Measurements from ENCODE around the gene SPIRE2.
"Not testable (repeated sequence)": the region's sequence is repeated elsewhere in the genome, so short reads cannot be mapped to it uniquely, and the experiment has no call there.

The SPIRE2 gene

DNA sequence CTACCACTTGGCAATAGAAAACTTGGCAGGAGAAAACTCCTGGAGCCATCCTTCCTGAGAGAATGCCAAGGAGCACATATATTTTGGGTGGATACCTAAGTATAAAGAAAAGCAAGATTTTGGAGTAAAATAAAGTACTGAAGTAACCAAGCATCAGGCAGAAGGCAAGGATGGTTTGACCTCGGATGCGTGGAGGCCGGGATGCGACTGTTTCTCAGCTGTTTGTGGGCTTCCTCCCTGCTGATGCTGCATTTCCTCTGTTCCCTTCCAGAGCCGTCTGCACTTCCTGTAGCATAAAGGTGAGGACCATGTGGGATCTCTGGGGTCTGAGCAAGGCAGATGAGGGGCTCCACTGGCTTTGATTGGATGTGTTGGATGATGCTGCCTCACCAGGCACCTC lies 39.6 kb downstream of the SPIRE2 start:
- no peak for DNase-seq

DNA sequence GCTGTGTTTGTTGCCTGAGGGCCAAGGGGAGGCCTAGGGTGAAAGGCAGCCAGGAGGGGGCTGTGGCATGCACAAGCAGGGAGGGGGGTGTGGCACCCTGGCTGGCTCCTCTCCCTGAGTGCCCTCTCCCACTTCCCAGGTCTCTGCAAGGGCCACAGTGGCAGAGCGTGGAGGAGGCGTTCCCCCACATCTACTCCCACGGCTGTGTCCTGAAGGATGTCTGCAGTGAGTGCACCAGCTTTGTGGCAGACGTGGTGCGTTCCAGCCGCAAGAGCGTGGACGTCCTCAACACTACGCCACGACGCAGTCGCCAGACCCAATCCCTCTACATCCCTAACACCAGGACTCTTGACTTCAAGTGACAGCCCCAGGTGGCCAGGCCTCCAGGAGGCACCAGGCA lies 41.6 kb downstream of the SPIRE2 start:
- no peak for DNase-seq

DNA sequence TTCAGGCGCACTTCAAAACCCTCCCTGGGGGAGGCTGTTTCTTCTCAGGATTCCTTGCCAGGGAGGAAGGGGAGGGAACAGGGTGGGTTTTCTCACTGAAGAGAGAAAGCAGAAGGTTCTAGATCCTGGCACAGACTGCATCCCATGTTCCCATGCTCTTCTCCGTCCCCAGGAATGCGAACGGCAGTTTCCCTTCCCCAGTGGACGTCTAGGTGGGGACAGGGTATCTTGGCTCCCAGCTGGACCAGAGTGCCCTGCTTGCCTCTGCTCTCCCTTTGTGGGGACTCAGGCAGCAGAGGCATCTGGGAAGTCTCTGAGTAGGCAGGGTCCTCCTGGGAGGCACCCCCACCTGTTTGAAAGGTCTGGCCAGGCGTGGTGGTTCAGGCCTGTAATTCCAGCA lies 42.2 kb downstream of the SPIRE2 start:
- no peak for DNase-seq

DNA sequence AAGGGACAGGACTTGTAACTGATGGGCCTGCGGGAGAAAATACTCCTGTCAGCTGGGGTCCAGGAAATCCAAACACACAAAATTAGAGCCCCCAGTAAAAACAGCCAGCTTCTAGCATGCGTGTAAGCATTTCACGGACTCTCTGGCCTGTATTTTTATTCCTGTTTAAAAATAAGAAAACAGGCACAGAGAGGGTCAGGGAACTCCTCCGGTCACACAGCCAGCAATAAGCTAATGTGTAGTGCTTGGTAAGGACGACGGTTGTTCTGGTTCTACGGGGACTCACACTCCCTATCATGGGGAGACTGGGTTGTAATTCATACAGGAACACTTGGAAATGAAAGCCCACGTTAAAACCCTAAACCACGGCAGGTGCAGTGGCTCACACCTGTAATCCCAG lies 43.6 kb downstream of the SPIRE2 start:
- DNase-seq = no peak

DNA sequence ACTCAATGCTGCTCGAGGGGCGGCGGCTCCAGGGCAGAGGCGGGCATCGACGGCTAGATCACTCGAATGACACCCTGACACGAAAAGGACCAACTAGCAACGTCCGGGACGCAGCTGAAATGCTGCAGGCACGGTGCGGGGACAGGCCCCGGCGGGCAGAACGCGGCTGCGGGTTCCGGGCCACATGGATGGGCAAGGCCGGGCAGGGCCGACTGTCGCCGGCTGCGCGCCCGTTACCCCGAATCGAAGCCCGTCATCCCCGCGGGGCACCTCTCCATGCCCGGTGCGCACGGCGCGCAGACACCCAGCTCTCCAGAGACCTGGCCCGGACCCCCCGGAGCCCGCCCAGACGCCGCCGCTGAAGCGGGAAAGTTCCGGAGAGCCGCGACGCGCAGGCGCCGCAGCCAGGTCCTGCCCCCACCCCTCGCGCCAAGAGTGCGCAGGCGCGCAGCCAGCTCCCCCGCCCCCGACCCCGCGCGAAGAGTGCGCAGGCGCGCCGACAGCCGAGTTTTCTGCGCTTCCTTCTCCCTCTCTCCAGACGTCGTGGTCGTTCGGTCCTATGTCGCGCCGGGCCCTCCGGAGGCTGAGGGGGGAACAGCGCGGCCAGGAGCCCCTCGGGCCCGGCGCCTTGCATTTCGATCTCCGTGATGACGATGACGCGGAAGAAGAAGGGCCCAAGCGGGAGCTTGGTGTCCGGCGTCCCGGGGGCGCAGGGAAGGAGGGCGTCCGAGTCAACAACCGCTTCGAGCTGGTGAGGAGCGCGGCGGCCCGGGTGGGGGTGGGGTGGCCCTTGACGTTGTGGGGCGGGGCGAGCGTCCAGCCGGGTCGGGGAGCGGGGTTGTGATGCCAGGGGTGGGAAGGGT lies 45.1 kb downstream of the SPIRE2 start, which contains the start of gene TCF25:
TSS of gene TCF25 (plus strand) at position 484 of the 863 bp plus-strand sequence. CDS start at position 560, 76 bp downstream.
- peak; percentile 66 for DNase-seq

DNA sequence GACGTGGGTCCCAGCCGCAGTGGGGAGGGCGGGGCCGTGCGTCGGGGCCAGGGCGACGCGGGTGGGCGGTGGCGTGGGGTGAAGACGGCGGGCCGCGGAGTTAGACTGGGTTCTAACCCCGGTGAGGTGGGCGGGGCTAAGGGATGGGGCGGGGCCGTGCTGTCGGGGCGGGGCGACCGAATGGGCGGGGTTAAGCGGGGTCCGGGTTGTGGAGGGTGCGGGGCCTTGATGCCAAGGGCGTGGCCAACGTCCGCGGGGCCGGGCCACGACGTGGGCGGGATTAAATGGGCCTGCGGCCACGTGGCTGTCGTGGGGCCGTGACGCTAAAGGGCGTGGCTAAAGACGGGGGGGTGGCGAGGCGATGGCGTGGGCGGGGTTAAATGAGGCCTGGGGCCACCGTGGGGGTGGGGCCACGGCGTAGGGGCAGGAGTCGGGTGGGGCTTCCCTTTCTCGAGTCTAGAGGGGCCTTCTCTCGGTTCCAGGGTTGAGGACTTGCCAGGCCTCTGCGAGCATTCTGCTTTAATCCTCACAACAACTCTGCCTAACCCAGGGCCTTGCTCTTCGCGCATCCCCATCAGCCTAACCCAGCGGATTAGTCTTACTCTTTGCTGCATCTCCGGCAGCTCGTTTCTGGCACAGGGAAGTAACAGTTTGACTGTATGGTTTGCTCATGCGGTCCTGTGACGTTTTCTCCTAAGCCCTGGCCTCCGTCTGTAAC lies 45.9 kb downstream of the SPIRE2 start:
- peak; percentile 64 for DNase-seq

DNA sequence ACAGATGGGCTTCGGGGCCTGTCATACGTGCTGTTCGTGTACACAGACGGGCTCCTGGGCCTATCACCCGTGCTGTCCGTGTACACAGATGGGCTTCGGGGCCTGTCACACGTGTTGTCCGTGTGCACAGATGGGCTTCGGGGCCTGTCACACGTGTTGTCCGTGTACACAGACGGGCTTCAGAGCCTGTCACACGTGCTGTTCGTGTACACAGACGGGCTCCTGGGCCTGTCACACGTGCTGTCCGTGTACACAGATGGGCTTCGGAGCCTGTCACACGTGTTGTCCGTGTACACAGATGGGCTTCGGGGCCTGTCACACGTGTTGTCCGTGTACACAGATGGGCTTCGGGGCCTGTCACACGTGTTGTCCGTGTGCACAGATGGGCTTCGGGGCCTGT lies 50.8 kb downstream of the SPIRE2 start:
- not testable (repeated sequence) for DNase-seq

DNA sequence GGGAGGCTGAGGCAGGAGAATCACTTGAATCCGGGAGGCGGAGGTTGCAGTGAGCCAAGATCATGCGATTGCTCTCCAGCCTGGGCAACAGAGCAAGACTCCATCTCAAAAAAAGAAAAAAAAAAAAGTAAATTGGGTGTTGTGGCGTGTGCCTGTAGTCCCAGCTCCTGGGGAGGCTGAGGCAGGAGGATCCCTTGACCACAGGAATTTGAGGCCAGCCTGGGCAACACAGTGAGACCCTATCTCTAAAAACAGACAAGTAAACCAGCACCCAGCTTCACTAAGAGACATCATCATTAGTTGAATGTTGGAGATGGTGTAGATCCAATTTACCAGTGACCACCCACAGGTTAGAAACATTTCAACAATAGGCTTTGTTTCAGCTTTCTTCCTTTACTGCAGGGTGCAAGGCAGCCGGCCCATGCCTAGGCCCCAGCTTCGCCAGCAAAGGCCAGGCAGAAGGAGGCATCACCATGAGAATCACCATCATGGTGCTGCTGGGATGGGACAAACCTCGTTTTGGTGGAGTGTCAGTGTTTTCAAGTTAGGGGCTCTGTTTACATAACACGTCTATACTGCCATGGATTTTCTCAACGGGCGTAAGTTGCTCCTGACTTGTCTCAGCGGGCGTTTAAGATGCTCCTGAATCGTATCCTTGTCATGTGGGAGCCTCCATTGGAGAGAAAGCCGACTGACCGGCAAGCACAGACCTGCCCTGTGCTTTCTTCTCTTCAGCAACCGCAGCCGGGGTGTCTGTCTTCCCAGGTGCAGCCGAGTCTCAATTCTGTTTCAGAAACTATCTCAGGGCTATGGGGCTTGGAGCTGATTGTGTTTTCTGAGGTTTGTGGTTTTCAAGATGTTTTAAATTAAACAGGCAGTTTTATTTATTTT lies 52.4 kb downstream of the SPIRE2 start:
- DNase-seq = no peak

DNA sequence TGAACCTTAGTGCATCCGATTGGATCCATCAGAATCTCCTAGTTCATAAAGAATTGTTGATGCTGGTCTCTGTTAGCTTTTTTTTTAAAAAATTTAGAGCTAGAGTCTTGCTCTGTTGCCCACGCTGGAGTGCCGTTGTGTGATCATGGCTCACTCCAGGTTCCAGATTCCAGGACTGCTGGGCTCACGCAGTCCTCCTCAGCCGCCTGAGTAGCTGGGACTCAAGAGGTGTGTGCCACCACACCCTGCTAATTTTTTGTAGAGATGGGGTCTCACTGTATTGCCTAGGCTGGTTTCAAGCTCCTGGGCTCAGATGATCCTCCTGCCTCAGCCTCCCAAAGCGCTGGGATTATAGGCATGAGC lies 53.1 kb downstream of the SPIRE2 start:
- DNase-seq = no peak

DNA sequence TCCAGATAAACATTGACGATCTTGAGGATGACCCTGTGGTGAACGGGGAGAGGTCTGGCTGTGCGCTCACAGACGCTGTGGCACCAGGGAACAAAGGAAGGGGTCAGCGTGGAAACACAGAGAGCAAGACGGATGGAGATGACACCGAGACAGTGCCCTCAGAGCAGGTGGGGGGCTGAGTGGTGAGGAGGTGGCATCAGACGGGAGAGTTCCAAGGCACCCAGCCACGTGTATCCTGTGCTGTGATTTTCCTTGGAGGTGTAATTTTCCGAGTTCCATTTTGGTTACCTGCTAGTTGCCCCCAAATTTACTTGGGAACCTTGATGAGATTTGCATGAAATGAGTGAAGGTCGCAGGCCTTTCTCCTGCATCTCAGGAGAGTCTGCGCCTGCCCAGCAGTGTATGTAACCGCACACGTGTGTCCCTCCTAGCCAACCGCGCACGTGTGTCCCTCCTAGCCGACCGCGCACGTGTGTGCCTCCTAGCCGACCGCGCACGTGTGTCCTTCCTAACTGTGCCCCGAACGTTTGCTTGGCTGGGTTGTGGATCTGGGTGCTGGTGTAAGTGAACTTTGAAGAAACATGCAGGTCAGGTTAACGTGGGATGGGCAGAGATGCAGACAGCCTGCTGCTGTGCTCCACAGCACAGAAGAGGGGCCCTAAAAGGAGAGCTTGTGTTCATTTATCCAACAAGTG lies 55.2 kb downstream of the SPIRE2 start:
- no peak for DNase-seq

DNA sequence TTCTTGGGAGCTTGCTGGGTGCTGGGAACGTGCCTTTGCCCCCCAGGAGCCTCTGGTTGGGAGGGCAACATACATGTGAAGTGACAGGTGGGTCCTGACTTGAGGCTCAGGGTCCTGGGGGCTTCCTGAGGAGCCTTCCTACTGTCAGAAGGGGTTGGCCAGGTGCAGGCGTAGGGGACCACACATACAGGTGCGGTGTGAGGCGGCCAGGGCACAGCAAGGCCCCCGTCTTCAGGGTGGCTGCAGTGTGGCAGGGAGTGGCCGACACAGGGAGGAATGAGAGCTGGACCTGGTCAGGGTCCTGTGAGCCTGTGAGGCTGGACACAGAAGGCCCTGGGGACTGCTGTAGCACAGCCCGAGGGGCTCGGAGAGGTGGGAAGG lies 55.8 kb downstream of the SPIRE2 start:
- DNase-seq = no peak

DNA sequence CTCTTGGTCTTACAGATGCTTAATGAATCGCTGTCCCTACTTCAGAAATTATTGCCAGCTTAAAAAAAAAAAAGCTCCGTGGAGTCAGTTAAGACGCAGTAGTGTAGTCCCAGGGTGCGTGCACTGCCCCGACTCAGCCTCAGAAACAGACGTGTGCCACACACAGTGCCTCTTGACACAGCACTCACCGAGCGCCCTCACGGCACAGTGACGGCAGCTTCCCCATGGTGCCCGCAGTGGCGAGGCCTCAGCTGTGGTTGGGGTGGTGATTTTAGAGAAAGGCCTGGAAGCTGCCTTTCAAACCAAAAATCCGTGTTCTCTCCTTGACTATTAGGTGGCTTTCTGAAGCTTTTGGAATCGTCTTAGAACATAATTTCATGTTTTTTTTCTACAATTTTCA lies 59.0 kb downstream of the SPIRE2 start:
- DNase-seq = no peak

DNA sequence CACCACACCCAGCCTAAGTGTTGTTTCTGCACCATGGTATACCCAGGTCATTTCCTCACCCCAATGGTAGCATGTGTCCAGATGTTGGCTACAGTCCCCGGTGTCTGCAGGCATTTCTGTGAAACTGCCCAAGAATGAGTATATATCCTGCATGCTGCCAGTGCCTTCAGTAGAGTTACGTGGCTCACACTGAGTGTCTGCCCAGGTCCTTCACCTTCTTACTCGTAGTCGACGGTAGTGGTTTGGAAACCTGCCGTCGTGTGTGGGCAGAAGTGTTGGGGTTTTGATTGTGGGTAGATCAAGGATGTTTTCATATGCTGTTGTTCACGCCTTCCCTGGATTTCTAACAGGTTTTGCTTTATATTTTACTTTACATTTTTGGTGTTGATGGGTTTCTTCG lies 61.9 kb downstream of the SPIRE2 start:
- no peak for DNase-seq

DNA sequence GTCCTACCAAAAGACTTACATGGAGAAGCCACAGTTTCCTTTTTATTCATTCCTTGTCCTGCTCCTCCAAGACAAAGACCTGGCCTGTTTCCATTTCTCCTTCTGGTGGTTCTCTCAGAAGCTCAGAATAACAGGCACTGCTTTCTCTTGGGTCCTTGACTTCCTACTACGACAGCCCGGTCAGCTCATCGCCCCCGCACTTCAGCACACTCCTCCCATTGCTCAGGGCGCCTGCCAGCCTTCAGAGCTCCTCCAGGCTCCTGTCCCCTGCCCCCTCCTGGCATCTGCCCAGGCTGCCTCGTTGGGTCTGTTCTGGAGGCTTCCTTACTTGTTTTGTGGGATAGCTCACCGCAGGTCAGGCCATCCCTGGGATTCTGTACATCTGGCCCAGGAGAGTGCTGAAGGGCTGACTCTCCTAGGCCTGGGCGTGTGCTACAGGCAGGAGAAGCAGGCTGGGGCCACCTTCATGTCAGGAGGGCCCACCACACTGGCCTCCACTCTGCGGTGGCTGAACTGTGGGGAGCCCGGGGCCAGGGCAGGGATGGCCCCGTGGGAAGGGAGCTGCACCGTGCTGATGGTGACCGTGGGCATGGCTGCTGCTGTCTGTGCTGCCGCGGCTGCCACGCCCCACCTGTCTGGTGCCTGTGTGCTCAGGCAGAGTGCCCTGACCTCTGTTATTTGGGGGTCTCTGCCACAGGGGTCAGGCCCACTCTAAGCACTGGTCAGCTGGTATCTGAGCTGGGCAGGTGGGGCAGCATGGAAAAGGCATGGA lies 62.8 kb downstream of the SPIRE2 start:
- no peak for DNase-seq

DNA sequence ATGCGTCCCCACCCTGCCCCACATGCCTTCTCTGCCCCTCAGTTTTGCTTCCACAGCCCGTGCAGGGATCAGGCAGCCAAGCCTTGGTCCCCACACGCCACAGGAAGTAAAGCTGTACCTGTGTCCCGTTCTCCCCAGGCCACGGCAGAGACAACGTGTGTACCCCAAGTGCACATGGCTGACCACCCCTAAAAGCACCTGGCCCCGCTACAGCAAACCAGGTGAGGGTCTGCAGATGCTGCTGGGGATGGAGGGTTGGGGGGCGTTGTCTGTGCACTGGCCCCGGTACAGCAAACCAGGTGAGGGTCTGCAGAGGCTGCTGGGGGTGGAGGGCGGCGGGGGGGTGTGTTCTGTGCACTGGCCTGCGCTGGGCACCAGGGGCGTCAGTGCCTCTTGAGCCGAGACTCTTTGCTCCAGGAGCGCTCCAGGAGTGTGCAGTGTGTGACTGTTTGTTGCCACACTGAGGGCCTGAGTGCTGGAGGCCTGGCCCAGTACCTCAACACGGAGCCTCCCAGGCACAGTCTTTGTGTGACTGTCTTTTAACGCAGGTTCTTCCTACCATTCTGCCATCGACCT lies 63.9 kb downstream of the SPIRE2 start:
- no peak for DNase-seq

DNA sequence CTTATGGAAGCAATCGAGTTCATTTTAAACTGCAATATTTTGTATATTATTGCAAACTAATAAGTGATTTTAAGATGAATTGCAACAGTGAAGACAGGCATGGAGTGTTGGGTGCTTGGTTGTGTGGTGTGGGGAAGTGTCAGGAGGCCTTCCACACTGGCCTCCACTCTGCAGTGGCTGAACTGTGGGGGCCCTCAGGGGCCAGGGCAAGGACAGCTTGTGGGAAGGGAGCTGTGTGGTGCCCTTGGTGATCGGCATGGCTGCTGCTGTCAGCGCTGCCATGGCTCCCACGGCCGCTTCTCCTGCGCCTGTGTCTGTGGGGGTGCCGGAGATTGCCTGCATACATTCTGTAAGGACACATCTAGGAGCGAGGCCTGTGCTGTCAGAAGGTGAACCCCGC lies 64.4 kb downstream of the SPIRE2 start:
- DNase-seq = no peak

DNA sequence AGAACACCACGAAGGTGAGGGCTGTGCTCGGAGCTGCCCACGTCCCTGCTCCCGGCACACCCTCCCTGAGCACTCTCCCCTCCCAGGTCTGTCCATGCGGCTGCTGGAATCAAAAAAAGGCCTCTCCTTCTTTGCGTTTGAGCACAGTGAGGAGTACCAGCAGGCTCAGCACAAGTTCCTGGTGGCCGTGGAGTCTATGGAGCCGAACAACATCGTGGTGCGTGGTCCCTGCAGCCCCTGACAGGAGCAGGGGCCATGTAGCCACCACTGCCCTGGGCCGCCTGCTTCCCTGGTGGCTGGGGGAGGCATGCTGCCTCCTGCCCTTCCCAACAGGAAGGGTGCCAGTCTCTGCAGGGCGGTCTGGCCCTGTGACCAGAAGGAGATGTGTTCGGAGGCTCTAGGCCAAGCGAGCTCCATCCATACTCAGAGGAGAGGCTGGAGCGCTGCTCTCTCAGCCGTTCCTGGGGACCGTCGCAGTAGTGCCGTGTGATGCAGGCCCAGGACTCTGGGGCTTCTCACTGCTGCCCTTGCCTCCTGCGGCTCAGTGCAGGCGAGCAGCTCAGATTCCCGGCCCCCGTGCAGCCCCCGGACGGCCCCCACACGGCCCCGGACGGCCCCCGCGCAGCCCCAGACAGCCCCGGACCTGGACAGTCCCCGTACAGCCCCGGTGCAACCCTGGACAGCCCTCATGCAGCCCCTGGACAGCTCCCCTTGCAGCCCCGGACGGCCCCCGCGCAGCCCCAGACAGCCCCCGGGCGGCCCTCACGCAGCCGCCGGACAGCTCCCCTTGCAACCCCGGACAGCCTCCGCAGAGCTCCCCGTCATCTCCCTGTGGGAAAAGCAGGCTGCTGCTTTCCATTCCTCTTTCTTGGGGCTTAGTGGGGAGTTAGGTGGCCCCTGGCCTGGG lies 65.6 kb downstream of the SPIRE2 start:
- DNase-seq = no peak

DNA sequence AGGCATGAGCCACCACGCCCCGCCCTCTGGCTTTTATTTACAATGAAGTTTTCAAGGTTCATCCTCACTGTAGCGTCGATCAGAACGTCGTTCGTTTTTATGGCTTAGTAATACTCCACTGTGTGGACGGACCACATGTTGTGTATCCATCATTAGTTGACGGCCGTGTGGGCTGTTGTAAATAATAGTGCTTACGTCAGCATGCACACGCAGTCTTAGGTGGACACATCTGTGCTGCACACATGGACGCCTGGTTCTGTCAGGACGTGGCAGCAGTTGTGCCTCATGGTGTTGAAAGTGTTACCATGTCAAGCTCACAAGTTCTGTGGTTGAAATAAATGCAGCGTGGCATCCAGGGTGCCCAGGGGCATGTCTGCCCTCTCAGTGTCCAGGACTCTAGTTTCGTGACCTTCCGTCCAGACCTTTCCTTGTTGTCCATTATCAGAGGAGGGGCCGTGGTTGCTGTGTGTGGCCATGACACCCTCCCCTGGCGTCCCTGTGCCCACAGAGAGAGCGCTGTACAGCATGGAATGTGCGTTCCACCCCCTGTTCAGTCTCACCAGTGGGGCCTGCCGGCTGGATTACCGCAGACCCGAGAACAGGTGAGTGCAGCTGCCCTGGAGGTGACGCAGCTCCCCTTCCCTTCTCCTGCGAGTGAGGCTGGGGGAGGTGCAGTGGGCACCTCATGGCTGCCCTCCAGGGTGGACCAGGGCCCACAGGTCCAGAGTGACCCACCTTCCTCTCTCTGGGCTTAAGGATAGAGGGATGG lies 67.4 kb downstream of the SPIRE2 start:
- DNase-seq = no peak

DNA sequence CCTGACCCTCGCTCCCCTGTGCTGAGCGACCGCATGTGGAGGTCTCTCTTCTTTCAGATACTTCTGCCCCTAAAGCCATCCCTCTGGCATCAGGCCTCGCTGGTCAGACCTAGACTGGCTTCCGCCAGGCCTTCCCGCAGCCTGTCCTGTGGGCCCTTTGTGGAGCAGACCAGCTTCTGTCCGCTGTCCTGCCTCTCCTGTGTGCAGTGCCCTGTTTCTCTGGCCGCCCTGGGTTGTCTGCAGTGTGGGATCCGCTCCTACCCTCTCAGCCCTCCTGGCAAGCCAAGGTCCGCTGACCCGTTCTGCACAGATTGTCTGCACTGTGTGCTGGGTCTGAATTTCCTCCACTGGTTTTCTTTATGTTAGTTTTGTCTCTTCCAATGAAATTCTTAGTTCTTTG lies 68.9 kb downstream of the SPIRE2 start:
- DNase-seq = no peak
